ENCODE data around the gene AGL.

DNA sequence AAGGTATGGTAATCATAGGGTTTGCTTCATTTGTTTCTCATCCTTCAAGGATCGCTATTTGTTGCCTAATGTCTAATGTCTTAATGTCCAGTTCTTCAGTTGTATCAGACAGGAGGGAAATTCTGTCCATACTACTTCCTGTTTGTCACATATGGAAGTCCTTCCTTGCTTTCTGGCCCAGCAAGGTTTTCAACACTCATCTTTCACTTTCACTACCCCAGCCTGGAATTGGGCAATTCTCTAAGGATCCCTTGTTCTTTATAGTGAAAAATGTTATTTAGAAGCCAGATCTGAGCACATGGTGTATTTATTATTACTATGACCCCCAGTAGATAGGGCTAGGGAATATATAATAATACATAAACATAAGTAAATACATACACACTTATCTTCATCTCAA is 69.1 kb downstream of the AGL start:
- TF ChIP-seq CTCF (IDR thresholded peaks at IDR 0.05; ENCODE audit: low read depth, low read length, poor library complexity, severe bottlenecking) (no peak), EZH2phosphoT487 (IDR thresholded peaks at IDR 0.05; ENCODE audit: borderline replicate concordance, low read length) (no peak)
